GM19351 (cell line): ENCODE results near the gene KMT2B.
"Not testable (repeated sequence)": the region's sequence is repeated elsewhere in the genome, so short reads cannot be mapped to it uniquely, and the experiment has no call there.

Experiments used
- ATAC-seq: cut with Tn5 transposase; IDR thresholded peaks from one replicate; pipeline ENCODE4 v1.9.1; 2021; ENCODE audit warnings: mild to moderate bottlenecking, moderate library complexity; ENCODE audit not compliant: unreplicated experiment

The KMT2B gene

GRCh38 chr19:35756377-35757230 is 38.8 kb downstream of the KMT2B start, which contains the start of gene HSPB6:
Gene HSPB6, minus strand, starts transcription at chr19:35757029. Its CDS starts 21 bp downstream, at chr19:35757008.
- no peak for ATAC-seq

- no peak for ATAC-seq
These were observed 39.5 kb downstream of the KMT2B start for GRCh38 chr19:35757231-35757748.

DNA sequence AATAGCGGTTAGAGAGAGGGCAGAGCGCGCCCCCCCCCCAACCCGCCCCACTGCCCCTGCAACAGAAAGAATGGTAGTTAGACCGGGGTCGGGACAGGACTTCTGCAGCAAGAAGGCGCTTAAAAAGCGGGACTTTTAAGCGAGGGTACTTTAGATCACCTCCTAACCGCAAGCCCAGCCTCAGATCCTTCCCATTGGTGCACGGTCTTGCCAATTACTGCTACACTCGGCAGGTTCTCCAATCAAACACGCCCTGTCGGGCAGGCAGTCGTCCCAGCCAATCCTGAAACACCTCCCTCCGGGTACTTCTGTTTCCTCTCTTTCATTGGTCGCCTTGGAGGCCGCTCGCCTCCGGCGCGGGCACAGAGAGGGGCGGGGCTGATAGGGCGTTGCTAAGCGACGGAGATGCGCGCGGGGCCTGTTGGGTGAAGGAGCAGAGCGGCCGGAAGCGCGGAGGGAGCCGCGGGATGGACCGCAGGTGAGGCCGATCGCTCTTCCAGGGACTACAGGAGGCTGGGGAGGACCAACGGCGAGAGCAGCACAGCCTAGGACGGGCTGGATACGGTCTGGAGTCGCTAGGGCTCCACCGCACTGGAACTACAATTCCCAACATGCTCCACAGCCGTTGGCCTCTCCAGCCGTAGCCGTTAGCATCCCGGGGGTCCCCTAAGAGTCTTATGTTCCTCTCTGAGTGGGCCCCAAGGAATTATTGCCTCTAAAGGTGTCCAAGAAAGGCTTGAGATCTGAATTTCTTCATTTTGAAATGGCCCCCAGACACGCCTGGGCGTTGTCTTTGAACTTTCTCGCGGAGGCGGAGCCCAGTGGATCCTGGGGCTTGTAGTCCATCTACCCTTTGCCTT is 40.2 kb downstream of the KMT2B start, which contains the start of gene PROSER3:
Gene PROSER3 (plus strand): TSS at position 428 of the 860 bp plus-strand sequence. CDS start 40 bp downstream, at position 468.
- peak; percentile 94 for ATAC-seq

DNA sequence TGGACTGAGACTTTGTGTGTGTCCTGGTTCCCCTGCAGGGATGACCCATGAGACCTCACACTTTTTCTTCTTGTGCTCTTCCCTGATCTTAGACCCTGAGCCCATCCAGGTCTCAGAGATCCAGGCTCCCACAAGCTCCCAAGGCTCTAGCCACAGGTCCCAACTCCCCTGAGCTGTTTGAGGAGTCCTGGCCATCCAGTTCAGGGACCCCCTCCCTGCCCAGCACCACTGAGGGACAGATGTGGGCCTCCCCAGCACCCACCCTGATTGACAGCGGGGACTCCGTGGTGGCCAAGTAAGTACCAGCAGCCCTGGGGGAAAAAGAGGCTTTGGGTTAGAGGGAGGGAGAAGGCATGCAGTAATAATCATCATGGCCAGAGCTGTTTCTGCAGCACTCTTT is 41.9 kb downstream of the KMT2B start:
- ATAC-seq = no peak

- no peak for ATAC-seq
These were observed 43.0 kb downstream of the KMT2B start for GRCh38 chr19:35760711-35761349.

DNA sequence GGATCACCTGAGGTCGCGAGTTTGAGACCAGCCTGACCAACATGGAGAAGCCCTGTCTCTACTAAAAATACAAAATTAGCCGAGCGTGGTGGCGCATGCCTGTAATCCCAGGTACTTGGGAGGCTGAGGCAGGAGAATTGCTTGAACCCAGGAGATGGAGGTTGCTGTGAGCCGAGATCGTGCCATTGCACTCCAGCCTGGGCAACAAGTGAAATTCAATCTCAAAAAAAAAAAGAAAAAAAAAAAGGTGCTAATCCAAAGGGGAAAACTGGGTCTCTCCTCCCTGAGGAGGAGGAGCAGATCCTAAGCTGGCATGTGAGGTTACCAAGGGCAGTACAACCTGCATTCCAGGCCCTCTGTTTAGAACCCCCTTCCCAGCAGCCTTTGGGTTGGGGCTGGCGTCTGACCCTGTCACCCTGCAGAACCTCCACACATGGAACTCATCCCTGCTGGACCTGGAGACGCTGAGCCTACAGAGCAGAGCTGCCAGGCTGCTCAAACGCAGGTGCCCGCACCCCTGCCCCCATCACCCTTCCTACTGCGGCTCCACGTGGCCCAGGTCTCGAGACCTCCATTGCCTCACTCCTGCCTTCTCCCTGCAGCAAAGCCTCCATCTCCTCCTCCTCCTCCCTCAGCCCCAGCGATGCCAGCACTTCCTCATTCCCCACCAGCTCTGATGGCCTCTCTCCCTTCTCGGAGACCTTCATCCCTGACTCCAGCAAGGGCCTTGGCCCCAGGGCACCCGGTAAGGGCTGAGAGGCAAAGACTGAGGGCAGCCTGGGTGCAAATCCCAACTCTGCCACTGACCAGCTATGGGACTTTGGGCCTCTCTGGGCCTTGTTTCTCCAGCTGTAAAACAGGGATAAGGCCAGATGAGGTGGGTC is 46.9 kb downstream of the KMT2B start:
- no peak for ATAC-seq

DNA sequence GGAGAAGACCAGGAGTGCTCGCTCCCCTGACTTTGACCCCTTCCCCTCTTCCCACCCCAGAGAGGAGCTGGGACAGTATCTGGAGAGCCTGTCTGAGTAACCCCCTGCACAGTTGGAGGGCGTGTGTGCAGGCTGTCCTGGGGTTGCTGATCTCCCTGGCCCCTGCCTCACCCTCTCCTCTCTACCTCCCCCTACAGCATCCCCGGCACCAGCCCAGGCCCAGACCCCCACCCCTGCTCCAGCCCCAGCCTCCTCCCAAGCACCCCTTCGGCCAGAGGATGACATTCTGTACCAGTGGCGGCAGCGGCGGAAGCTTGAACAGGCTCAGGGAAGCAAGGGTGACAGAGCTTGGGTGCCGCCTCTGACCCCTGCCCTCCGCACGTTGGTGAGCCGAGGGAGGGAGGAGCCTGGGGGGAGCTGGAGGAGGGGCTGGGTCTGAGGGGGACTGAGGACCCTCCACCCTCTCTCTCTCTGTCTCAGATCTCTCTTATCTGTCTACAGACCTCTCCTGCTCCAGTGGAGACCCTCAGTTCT is 48.8 kb downstream of the KMT2B start:
- ATAC-seq = no peak

- ATAC-seq = no peak
These were observed 49.7 kb downstream of the KMT2B start for GRCh38 chr19:35767288-35768081.

DNA sequence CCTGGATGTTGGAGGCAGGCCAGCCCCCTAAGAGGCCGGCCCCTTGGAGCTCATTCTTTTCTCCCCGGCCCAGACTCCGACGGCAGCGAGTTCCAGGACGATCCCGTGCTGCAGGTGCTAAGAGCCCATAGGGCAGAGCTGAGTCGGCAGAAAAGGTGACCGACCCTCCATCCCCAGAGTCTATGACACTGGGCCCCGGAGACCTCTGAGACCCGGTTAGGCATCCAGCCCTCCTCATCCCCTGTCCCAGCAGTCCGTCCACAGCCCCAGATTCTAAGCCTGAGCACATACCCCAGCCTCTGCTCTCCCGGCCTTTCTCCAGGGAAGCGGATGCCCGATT is 50.2 kb downstream of the KMT2B start:
- no peak for ATAC-seq

GRCh38 chr19:35772362-35772761 is 54.6 kb downstream of the KMT2B start:
- not testable (repeated sequence) for ATAC-seq

DNA sequence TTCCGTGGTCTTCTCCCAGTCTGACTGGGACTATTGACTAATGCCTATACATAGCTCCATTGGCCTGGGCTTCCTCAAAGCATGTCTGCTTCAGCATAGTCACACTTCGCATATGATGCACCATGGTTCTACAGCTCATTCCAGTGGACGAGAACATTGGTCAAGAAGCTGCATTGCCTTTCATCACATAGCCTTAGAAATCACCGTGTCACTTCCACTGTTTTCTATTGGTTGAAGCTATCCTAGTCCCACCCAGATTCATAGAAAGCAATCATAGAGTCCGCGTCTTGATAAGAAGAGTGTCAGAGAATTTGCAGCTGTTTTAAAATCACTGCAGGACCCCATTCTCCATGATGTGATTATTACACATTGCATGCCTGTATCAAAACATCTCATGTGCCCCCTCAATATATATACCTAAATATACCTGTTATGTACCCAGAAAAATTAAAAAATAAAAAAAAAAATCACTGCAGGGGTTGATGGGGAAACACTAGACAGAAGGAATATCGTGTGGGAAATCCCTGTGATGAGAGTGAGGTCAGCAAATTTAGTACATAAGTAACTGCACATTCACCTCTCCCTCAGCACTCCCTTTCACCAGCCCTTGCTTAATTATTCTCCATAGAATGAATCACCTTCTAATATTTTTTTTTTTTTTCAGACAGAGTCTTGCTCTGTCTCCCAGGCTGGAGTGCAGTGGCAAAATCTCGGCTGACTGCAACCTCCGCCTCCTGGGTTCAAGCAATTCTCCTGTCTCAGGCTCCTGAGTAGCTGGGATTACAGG is 55.4 kb downstream of the KMT2B start:
- no peak for ATAC-seq

DNA sequence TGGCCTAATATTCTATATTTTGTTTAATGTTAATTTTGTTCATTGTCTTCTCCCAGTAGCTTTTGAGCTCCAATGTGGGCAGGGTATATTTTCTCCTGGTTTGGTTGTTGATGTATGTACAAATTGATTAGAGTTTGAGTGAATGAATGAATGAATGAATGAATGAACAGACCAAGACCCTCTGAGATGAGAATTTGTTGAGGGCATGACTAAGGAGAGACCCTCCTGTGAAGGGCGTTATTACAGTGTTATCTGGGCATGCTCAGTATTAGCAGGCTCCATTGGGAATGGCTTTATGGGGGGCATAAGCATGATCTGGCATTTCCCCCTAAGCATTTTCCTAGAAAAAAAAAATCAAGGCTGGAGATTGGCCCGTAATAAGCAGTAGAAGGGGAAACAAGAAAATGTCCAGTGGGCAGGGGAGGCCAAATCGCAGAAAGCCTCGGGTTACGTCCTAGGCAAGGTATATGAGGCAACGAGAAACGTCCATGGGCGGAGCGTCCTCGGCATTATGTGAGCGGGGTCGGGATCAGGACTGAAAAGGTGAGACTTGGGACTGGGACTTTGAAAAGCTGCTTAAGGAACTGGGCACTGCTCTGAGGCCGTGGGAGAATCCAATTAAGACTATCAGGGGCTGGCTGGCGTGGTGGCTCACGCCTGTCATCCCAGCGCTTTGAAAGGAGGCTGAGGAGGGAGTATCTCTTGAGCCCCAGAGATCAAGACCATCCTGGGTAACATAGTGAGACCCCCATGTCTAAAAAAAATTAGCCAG is 56.7 kb downstream of the KMT2B start:
- ATAC-seq = no peak

DNA sequence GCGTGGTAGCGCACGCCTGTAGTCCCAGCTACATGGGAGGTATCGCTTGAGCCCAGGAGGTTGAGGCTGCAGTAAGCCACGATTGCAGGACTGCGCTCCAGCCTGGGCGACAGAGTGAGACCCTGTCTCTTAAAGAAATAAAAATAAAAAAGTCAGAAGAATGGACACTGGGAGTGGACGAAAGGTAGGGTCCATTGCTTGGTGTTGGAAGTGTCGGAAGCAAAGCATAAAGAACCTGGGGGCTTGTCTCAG is 57.2 kb downstream of the KMT2B start:
- ATAC-seq = no peak

DNA sequence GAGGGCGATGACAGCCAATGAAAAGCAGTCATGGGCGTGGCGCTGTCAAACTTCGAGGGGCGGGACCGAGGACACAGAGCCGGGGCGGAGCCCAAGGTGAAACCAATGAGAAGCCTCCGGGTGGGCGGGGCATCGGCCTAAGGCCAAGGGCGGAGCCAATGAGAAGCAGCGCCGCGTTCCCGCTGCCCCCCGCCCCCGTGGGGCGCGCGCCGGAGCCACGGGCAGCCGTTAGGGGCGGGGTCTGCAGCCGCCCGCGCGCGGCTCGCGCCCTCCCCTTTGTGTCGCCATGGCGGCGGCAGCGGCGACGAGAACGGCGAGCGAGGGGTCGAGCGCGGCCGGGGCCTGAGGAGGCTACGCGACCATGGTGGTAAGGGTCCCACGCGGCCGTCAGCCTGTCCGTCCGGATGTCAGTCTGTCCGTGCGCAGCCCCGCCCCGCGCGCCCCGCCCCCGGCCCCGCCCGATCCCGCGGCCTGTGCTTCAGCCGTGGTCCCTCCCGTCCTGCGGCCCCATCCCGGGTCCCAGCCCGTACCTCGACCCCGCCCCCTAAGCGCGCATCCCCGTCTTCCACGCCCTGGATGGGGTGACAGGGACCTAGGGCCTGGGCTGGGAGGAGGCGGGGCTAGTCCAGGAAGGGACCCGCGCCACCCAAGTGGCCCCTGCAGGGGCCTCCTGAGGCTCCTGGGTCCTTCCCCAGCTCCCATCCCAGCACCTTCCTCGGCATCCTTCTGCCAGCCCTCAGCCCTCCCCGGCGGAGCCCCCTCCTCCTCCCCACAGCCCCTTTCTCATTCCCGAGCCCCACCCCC is 57.7 kb downstream of the KMT2B start, which contains the start of gene ARHGAP33:
Gene ARHGAP33 (plus strand): TSS at position 267 of the 804 bp plus-strand sequence. CDS start 95 bp downstream, at position 362.
- ATAC-seq = peak; percentile 93

DNA sequence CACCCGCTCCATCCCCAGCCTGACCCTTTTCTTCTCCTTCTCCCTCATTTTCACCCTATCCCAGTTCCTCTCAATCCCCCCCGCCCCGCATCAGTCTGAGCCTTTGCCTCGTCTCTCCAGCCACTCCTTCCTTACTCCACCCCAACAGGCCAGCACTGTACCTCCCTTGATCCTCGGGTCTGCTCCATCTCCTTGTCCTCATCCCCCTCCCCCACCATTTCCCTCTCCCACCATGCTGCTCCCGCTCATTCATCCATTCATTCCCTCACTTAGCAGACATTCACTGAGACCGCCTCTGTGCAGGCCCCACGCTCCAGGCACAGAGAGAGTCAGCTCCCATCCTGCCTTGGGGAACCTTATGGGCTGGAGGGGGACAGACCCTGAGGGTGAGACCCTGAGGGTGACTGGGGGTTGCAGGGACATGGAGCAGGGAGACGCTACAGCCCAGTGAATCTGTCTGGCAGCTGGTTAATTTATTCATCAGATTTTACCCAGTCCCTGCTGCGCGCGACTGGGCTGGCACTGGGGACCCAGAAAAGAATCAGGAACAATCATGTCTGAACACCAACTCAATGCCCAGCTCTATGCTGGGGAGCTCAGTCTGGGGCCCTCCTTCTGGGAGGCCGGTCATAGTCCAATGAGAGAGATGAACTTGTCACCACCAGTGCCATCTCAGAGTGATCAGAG is 58.4 kb downstream of the KMT2B start:
- no peak for ATAC-seq
